ENCODE measurements around the gene BAG1. TPM values are rescaled to one million over a fixed set of nuclear protein-coding genes. Genes with fewer than 3 reads are reported as not detected.

BAG1 gene
- total RNA-seq: 100 to 1,000 TPM; 152 to 208 TPM
- long read RNA-seq, transcript BAG1-210 (7 exons, 3,786 nt): major isoform, 86 of 95 reads
- long read RNA-seq, partial matches to known transcripts: 1 of 95 reads
- long read RNA-seq, other reads (novel, unspliced or antisense): 8 of 95 reads

DNA sequence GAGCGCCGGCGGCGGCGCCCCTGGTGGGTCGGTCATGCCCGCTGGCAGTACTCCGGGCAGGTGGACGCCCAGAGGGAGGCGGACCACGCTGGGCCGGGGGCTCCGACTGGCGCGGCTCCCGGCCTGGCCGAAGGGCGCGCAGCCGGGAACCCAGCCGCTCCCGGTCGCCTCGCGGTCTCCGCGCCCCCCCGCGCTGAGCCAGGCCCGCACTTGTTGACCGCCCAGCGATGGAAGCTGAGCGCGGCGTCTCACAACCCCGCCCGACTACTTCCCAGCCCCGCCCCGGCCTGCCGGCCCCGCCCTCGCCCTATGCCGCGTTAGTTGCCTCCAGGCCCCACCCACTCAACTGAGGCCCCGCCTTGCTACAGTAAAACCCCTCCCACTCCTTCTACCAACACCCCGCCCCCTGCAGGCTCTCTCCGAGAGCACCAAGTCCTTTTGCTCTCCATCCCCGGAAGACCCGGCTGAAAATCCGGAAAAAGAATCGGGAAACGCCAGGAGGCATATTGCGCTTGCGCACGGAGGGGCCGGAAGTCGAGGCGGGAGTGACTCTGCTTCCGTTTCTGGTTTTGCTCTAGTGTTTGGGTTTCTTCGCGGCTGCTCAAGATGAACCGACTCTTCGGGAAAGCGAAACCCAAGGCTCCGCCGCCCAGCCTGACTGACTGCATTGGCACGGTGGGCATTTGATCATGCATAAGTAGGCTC lies at the start of gene BAG1, which contains the start of gene CHMP5:
Gene BAG1, minus strand, starts transcription at position 236 of the 705 bp plus-strand sequence.
Gene CHMP5, plus strand, starts transcription at position 577 of the 705 bp plus-strand sequence. Its CDS starts 30 bp downstream, at position 607.
- DNase-seq (peak; percentile 100), ATAC-seq (peak; percentile 99)
- intact Hi-C loops (cut with DNase I): no loop called here

DNA sequence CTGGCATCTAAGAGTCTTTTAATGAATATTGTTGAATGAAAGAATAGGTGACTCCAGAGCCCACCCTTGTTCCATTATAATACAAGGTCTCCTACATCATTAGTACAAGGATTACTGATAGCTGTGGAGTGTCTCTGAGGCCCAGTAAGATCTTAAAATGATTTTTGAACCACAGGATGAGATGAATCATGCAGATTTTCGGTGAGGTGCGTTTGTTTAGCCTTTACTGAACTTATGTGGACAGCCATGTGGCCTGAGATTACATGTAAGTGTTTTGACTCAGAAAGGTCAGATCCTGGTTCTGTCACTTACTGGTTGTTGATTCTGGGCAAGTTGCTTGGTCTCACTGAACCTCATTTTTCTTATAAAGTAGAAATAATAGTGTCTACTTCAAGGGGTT lies 47.4 kb upstream of the BAG1 start:
- DNase-seq (no peak), ATAC-seq (no peak)
- intact Hi-C loops (cut with DNase I): no loop called here

DNA sequence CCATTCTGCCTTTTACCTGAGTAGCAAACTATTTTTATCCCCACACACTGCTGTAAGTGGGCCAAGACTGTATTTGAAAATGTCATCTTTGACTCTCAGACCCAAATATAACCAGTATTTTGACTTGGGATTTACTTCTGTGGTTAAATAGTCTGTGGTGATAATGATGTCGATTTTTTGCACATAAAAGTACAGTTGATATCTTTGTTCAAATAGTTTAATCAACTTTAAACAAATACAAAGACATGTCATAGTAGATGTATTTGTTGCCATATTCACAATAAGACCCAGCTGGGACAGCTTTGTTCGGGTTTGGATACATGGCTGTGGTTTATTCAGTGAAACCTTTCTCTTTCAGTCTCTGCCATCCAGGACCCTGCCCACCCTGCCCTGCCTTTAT lies 46.2 kb upstream of the BAG1 start:
- intact Hi-C loops (cut with DNase I): no loop called here

DNA sequence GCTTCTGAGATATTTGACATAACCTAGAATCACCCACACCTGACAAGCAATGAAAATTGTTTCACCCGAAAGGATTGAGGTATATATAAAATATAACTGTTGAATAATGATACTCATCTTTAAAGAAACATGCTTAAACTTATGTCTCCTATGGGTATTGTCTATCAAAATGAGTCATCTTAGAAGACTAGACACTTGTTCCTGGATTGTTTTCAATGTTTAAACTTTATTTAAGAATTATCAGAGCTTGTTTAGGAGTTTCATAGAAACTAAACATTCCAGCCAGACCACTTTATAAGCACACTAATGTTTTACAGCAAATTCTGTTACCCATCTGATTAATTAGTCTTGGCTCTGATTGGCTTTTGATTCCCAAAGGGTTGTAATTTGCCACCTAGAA lies 45.4 kb upstream of the BAG1 start:
- DNase-seq (no peak), ATAC-seq (no peak)
- intact Hi-C loops (cut with DNase I): no loop called here

More for the DNA sequence above, 46.2 kb upstream of the BAG1 start:
- DNase-seq: no peak
- no peak for ATAC-seq

GRCh38 chr9:33307067-33307466 lies 42.6 kb upstream of the BAG1 start:
- no peak for ATAC-seq
- DNase-seq: no peak
- intact Hi-C loops (cut with DNase I): no loop called here

DNA sequence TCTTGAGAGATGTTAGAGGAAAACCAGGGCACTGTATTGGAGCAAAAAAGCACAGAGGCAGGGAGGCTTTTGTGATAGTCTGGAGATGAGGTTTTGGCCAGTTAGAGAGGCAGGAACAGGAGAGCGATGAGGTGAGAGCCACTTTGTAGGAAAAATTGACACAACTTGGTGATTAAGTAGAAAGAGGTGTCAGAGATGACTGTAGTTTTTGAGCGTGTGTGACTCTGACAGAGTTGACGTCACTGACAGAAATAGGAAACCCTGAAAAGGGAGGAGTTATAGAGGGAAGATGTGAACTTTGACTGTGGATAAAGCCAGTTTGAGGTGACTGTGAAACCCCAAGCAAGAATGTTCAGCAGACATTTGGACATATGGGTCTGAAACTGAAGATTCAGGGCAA lies 41.5 kb upstream of the BAG1 start:
- peak in 1 of 2 donors; percentile 50 for ATAC-seq

GRCh38 chr9:33304362-33304761 lies 39.9 kb upstream of the BAG1 start:
- intact Hi-C loops (cut with DNase I): no loop called here
- no peak for ATAC-seq
- no peak for DNase-seq

More for the DNA sequence above, 41.5 kb upstream of the BAG1 start:
- intact Hi-C loops (cut with DNase I): no loop called here
- no peak for DNase-seq

DNA sequence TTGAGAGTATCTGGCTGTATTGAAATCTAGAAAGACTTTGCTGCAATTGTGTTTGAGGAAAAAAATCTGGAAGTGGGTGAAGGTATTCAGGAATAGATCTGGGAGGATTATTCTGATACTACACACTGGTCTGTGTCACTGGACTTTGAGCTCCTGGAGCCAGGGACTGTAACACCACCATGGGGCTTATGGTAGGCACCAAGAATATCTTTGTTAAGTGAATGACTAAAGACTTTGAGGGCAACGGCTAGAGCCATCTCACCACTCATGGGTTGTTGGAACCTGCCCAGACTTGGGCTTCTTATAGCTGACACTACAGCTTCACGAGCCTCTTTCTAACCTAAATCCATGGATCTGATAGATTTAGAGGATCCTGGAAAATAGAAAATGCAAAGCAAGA lies 36.0 kb upstream of the BAG1 start:
- intact Hi-C loops (cut with DNase I): no loop called here
- peak in 1 of 2 donors; percentile 62 for ATAC-seq

GRCh38 chr9:33297432-33297831 lies 32.9 kb upstream of the BAG1 start:
- intact Hi-C loops (cut with DNase I): no loop called here
- no peak for DNase-seq
- peak; percentile 63 for ATAC-seq

More for the DNA sequence above, 36.0 kb upstream of the BAG1 start:
- no peak for DNase-seq

DNA sequence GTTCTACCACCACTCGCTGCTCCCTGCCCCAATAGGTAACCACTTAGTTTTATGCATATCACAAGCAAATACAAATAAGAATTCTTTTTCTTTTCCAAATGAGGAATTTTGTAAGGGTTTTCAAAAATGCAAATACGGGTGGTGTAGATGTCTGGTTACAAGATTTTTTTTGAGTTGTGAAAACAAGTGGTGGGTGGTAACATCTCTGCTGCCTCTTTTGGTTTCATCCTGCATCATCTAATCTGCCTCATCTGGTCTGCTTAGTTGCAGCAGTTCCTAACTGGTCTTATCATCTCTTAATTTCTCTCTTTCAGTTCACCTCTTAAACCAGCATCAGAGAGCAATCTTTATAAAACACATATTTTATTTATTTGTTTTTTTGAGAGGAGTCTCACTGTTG lies 31.1 kb upstream of the BAG1 start:
- ATAC-seq (no peak), DNase-seq (no peak)
- intact Hi-C loops (cut with DNase I): no loop called here

GRCh38 chr9:33294670-33295432 lies 30.3 kb upstream of the BAG1 start:
- ATAC-seq (no peak), DNase-seq (no peak)
- intact Hi-C loops (cut with DNase I): no loop called here

DNA sequence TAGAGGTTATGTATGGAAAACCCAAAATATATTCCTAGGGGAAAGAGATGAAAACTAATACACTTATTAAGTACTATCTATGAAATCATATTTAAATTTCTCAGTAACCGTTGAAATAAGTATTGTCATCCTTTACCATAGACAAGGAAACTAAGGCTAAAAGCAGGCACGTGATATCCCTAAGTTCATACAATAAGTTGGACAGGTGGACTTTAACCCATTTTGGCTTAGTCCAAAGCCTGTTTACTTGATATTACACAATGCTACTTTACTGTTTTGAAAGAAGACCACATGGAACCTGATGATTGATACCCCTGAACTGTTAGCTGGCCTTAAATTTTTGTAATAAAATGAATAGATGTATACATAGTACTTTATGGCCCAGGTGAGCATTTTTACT lies 29.3 kb upstream of the BAG1 start:
- intact Hi-C loops (cut with DNase I): no loop called here
- no peak for DNase-seq
- ATAC-seq: no peak

DNA sequence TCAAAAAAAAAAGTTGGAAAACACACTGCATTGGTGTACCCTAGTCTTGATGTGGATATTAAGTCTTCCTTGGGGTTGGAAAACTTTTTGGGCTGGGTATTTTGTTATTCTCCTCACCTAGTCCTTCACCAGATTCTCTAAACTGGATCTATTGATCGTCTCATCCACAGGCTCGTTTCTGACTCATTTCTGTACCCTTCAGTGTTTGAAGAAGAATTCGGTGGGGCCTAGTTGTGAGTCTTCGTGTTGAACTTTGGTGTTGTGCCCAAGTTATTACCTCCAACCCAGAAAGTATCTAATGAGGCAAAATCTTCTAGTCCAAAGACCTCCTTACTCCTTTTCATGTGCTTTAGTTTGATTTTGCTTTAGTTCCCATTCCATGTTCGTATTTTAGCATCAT lies 27.4 kb upstream of the BAG1 start:
- ATAC-seq: no peak
- no peak for DNase-seq
- intact Hi-C loops (cut with DNase I): no loop called here

GRCh38 chr9:33291031-33291397 lies 26.5 kb upstream of the BAG1 start:
- ATAC-seq: no peak
- intact Hi-C loops (cut with DNase I): no loop called here
- no peak for DNase-seq

GRCh38 chr9:33290247-33291030 lies 25.9 kb upstream of the BAG1 start, which contains the start of gene NFX1:
TSS of gene NFX1 (plus strand) at chr9:33290516. CDS start at chr9:33290573, 57 bp downstream.
- peak; percentile 98 for DNase-seq
- ATAC-seq: peak; percentile 93 to 95
- intact Hi-C loops (cut with DNase I): no loop called here

- peak in 1 of 2 donors; percentile 53 for ATAC-seq
- DNase-seq: no peak
- intact Hi-C loops (cut with DNase I): loop anchor here in 1 of 2 donors (10.0 kb wide), 1 partner anchor 175 kb away; no protein-coding TSS in a partner anchor
Observed at GRCh38 chr9:33289936-33290246, 25.4 kb upstream of the BAG1 start.

DNA sequence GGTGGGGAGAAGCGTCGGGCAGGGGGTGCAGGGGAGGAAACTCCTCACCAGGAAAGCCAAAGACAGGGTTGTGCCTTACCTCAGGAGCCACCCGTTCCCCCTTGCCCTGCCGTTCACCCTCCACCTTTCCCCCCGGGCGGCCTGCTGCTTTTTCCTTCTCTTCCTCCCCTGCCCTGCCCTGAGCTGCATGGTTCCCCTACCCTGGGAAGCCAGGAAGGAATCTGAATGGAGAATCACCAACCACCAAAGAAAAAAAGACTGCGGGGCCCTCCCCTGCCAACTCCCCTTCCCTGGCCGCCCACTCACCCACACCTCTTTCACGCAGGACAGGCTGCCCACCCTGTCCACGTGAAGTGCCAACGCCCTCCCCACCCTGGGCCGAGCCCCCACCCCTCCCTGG lies 25.0 kb upstream of the BAG1 start:
- intact Hi-C loops (cut with DNase I): loop anchor here in 1 of 2 donors (10.0 kb wide), 1 partner anchor 175 kb away; no protein-coding TSS in a partner anchor
- peak; percentile 12 to 18 for ATAC-seq
- DNase-seq: no peak

DNA sequence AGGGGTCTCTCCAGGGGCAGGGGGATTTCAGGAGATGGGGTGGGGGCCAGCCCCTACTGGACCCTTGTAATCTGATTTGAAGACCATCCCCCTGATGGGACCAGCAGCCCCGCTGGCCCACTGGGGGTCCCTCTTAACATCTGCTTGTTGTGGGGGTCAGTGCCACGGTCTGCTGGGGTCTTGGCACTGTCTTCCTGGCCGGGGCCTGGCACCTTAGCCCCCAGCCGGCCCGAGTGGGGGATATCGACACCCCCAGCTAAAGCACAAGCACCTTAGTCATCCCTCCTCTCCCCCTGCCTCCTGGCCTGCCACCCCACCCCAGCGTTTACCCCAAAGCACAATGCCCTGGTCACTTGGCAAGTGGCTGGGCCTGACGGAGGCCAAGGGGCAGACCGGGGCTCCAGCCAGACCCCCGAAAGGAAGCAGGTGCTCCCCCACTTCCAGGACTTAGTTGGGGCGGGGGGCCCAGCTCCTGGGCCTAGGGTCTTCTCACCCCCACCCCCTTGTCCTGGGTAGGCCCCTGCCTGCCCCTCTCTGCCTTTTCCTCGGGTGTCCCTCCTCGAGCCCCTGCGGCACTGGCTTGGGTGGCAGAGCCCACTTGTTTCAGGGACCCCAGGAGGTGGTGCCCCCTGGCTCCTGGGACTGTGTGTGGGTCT lies 24.4 kb upstream of the BAG1 start:
- intact Hi-C loops (cut with DNase I): loop anchor here in 1 of 2 donors (10.0 kb wide), 1 partner anchor 176 kb away; no protein-coding TSS in a partner anchor
- ATAC-seq: no peak
- no peak for DNase-seq

DNA sequence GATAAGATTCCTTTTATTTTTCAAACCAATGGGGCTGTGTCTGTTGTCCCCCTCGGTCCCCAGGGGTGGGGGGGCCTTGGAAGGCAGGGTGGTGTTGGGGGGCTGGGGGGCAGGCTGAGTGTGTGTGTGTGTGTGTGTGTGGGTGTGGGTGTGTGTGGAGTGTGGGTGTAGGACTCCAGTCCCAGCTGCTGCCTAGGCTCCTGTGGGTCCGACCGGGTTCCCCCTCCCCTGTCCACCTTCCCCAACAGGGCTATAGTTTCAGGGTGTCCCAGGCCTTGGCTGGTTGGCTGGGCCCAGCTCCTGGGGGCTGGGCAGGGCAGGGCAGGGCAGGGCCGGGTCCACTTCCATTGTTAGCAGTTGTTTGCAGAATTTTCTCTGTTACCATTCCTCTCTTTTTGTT lies 23.7 kb upstream of the BAG1 start:
- intact Hi-C loops (cut with DNase I): loop anchor here in 1 of 2 donors (10.0 kb wide), 1 partner anchor 177 kb away; no protein-coding TSS in a partner anchor
- DNase-seq (no peak), ATAC-seq (no peak)

All from left cardiac atrium (tissue), 4 donors.